H9 (cell line): ENCODE results near the gene DYRK1A. TPM values are rescaled to one million over a fixed set of nuclear protein-coding genes. Genes with fewer than 3 reads are reported as not detected.

ENCODE experiments used
- DNase-seq: peaks from one replicate; pipeline ENCODE4 v3.0.0-alpha.2; 2017
- H2AFZ ChIP-seq: one replicate; pipeline ENCODE4 v1.6.1; 2013; ENCODE audit warnings: mild to moderate bottlenecking, low read length, control low read depth, moderate library complexity
- H2AK5ac ChIP-seq: 2 replicates; pipeline ENCODE4 v1.6.1; 2013; ENCODE audit warnings: low read length, control low read depth, mixed read lengths; ENCODE audit not compliant: insufficient read length
- H2BK120ac ChIP-seq: one replicate; pipeline ENCODE4 v1.6.1; 2013; ENCODE audit warnings: low read depth, mild to moderate bottlenecking, low read length, control low read depth, inconsistent platforms; ENCODE audit not compliant: poor library complexity, severe bottlenecking
- H2BK12ac ChIP-seq: 2 replicates; pipeline ENCODE4 v1.6.1; 2013; ENCODE audit warnings: low read length, control low read depth, mixed read lengths, low read depth; ENCODE audit not compliant: insufficient read length
- H2BK15ac ChIP-seq: 2 replicates; pipeline ENCODE4 v1.6.1; 2013; ENCODE audit warnings: low read depth, low read length, control low read depth
- H2BK20ac ChIP-seq: one replicate; pipeline ENCODE4 v1.6.1; 2013; ENCODE audit warnings: low read depth, mild to moderate bottlenecking, low read length, control low read depth, inconsistent platforms; ENCODE audit not compliant: poor library complexity, severe bottlenecking
- H2BK5ac ChIP-seq: 2 replicates; pipeline ENCODE4 v1.6.1; 2013; ENCODE audit warnings: low read length, control low read depth, mixed read lengths; ENCODE audit not compliant: insufficient read length
- H3K14ac ChIP-seq: 2 replicates; pipeline ENCODE4 v1.6.1; 2013; ENCODE audit warnings: low read length, control low read depth; ENCODE audit not compliant: insufficient read depth
- H3K18ac ChIP-seq: 2 replicates; pipeline ENCODE4 v1.6.1; 2013; ENCODE audit warnings: low read depth, mild to moderate bottlenecking, mixed read lengths, low read length, control low read depth; ENCODE audit not compliant: insufficient read length
- H3K23ac ChIP-seq: 2 replicates; pipeline ENCODE4 v1.6.1; 2013; ENCODE audit warnings: low read length, control low read depth, mixed read lengths, low read depth; ENCODE audit not compliant: insufficient read length
- H3K23me2 ChIP-seq: 2 replicates; pipeline ENCODE4 v1.6.1; 2013; ENCODE audit warnings: low read depth, mild to moderate bottlenecking, mixed read lengths, low read length, control low read depth; ENCODE audit not compliant: insufficient read length, poor library complexity, severe bottlenecking
- H3K27ac ChIP-seq: 2 replicates; pipeline ENCODE4 v1.5.1; 2013; ENCODE audit warnings: low read length, control low read depth, mixed read lengths, low read depth; ENCODE audit not compliant: insufficient read length
- H3K27me3 ChIP-seq: 2 replicates; pipeline ENCODE4 v1.6.1; 2013; ENCODE audit warnings: low read length, control low read depth, inconsistent platforms; ENCODE audit not compliant: insufficient read depth
- H3K4ac ChIP-seq: 2 replicates; pipeline ENCODE4 v1.6.1; 2013; ENCODE audit warnings: low read depth, mild to moderate bottlenecking, control low read depth, inconsistent platforms, low read length, moderate library complexity
- H3K4me1 ChIP-seq: 2 replicates; pipeline ENCODE4 v1.6.1; 2013; ENCODE audit warnings: low read length, control low read depth, inconsistent platforms; ENCODE audit not compliant: insufficient read depth
- H3K4me2 ChIP-seq: 2 replicates; pipeline ENCODE4 v1.6.1; 2013; ENCODE audit warnings: low read length, control low read depth, mixed read lengths; ENCODE audit not compliant: insufficient read length, insufficient read depth
- H3K56ac ChIP-seq: 2 replicates; pipeline ENCODE4 v1.6.1; 2013; ENCODE audit warnings: low read depth, mild to moderate bottlenecking, mixed read lengths, low read length, control low read depth; ENCODE audit not compliant: insufficient read length
- H3K79me1 ChIP-seq: 2 replicates; pipeline ENCODE4 v1.6.1; 2013; ENCODE audit warnings: low read depth, mild to moderate bottlenecking, moderate library complexity, low read length, control low read depth, inconsistent platforms; ENCODE audit not compliant: insufficient read depth, poor library complexity, severe bottlenecking
- H3K79me2 ChIP-seq: 2 replicates; pipeline ENCODE4 v1.6.1; 2013; ENCODE audit warnings: low read length, control low read depth, inconsistent platforms; ENCODE audit not compliant: insufficient read depth
- H3K9ac ChIP-seq: 2 replicates; pipeline ENCODE4 v1.6.1; 2013; ENCODE audit warnings: low read length, control low read depth, mixed read lengths; ENCODE audit not compliant: insufficient read length; ENCODE audit errors: extremely low read depth
- H3K9me3 ChIP-seq: one replicate; pipeline ENCODE4 v1.6.1; 2013; ENCODE audit warnings: low read depth, low read length, inconsistent platforms; ENCODE audit not compliant: control insufficient read depth
- H3T11ph ChIP-seq: one replicate; pipeline ENCODE4 v1.6.1; 2013; ENCODE audit warnings: mild to moderate bottlenecking, low read length, control low read depth, inconsistent platforms
- H4K20me1 ChIP-seq: one replicate; pipeline ENCODE4 v1.6.1; 2013; ENCODE audit not compliant: control insufficient read depth, insufficient read length, insufficient read depth
- H4K5ac ChIP-seq: 2 replicates; pipeline ENCODE4 v1.6.1; 2013; ENCODE audit warnings: low read depth, mild to moderate bottlenecking, mixed read lengths, low read length, control low read depth; ENCODE audit not compliant: insufficient read length
- H4K8ac ChIP-seq: replicated peaks from 2 replicates; pipeline ENCODE4 v1.6.1; 2013; ENCODE audit warnings: low read length, control low read depth, mixed read lengths, low read depth; ENCODE audit not compliant: insufficient read length
- H4K91ac ChIP-seq: 2 replicates; pipeline ENCODE4 v1.6.1; 2013; ENCODE audit warnings: low read depth, mild to moderate bottlenecking, moderate library complexity, mixed read lengths, low read length, control low read depth; ENCODE audit not compliant: insufficient read length
- H3K27ac Mint-ChIP-seq, 3 experiments: 2 replicates in 2 of 3; 3 replicates in 1 of 3; pipeline ENCODE4 v1.8.0; 2020 to 2021; ENCODE audit warnings: mixed read lengths in 3 of 3, mild to moderate bottlenecking in 1 of 3, moderate library complexity in 1 of 3
- H3K27me3 Mint-ChIP-seq: 2 replicates; pipeline ENCODE4 v1.8.0; 2021; ENCODE audit warnings: low read depth, mild to moderate bottlenecking, moderate library complexity, mixed read lengths
- H3K36me3 Mint-ChIP-seq, 3 experiments: 2 replicates in 2 of 3; 3 replicates in 1 of 3; pipeline ENCODE4 v1.8.0; 2020 to 2021; ENCODE audit warnings: low read depth in 3 of 3, mixed read lengths in 3 of 3; ENCODE audit not compliant: insufficient read depth in 1 of 3
- H3K4me1 Mint-ChIP-seq, 2 experiments: 2 replicates each; pipeline ENCODE4 v1.8.0; 2020; ENCODE audit warnings: mixed read lengths in 2 of 2
- H3K4me3 Mint-ChIP-seq, 2 experiments: 2 replicates in 1 of 2; 3 replicates in 1 of 2; pipeline ENCODE4 v1.8.0; 2020 to 2021; ENCODE audit warnings: mild to moderate bottlenecking in 2 of 2, mixed read lengths in 2 of 2, moderate library complexity in 1 of 2
- H3K9me3 Mint-ChIP-seq, 2 experiments: 2 replicates in 1 of 2; 3 replicates in 1 of 2; pipeline ENCODE4 v1.8.0; 2020; ENCODE audit warnings: mild to moderate bottlenecking in 2 of 2, mixed read lengths in 2 of 2, moderate library complexity in 1 of 2
- total RNA-seq: library from RNA; stranded (reverse); gene quantifications from 2 replicates; pipeline ENCODE4 v1.2.1, GENCODE V29; 2021
- TF ChIP-seq, protein P1 (sequence below): fragments of 200-600 bp; sonication (generic); conservative IDR thresholded peaks from 3 replicates; pipeline ENCODE4 v1.8.0; 2021; ENCODE audit warnings: antibody characterized with exemption, mild to moderate bottlenecking

DYRK1A gene
- total RNA-seq, 1 experiment from 2014 or later, result 73.6 TPM

DNA sequence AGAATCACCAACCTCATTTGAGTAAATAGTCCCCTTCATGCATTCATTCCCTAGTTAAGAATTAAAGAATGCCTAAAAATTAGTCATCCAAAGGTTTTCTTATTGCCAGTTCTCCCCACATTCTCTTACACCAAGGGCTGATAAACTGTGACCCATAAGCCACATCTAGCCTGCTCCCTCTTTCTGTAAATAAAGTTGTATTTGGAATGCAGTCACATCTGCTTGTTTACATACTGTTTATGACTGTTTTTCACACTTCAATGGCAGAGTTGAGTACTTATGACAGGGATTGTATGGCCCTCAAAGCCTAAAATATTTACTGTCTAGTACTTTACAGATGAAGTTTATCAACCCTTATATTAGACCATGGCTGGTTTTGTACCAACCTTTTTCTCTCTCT lies 16.1 kb upstream of the DYRK1A start:
- H3K23ac ChIP-seq, result no peak overlapping the region
- no peak overlapping the region for H4K91ac ChIP-seq
- no peaks in the 10 kb centered on the region for H3K23me2 ChIP-seq
- Mint-ChIP-seq H3K27me3 (peaks cover 1% of the 10 kb centered on the region; the same call in 1 of the 2 replicates), H3K4me1 (peaks cover 5% of the 10 kb centered on the region in 2 experiments), H3K9me3 (peaks cover 33 to 42% of the 10 kb centered on the region in 2 experiments), H3K27ac (no peak overlapping the region), H3K36me3 (peaks cover 0 to 28% (median 13%) of the 10 kb centered on the region in 3 experiments; a peak in 5 of 7 replicates), H3K4me3 (no peak overlapping the region)
- no peak overlapping the region for H4K8ac ChIP-seq
- no peak overlapping the region for H3K9ac ChIP-seq
- no peaks in the 10 kb centered on the region for H3K79me2 ChIP-seq
- H2BK5ac ChIP-seq, result no peak overlapping the region
- no peaks in the 10 kb centered on the region for H4K20me1 ChIP-seq
- no peak overlapping the region for H2BK120ac ChIP-seq
- H3K27ac ChIP-seq, result no peak overlapping the region
- no peak overlapping the region for H2BK15ac ChIP-seq
- no peak overlapping the region for H3K56ac ChIP-seq
- no peak overlapping the region for H3K4ac ChIP-seq
- no peaks in the 10 kb centered on the region for H3K27me3 ChIP-seq
- no peak overlapping the region for H3K18ac ChIP-seq
- H3T11ph ChIP-seq, result no peak overlapping the region
- no peaks in the 10 kb centered on the region for H3K9me3 ChIP-seq
- no peak overlapping the region for H2BK20ac ChIP-seq
- H3K14ac ChIP-seq, result no peak overlapping the region
- no peak overlapping the region for H4K5ac ChIP-seq
- H2BK12ac ChIP-seq, result no peak overlapping the region
- H2AK5ac ChIP-seq, result no peak overlapping the region
- DNase-seq, result no peak
- TF ChIP-seq, protein P1, sequence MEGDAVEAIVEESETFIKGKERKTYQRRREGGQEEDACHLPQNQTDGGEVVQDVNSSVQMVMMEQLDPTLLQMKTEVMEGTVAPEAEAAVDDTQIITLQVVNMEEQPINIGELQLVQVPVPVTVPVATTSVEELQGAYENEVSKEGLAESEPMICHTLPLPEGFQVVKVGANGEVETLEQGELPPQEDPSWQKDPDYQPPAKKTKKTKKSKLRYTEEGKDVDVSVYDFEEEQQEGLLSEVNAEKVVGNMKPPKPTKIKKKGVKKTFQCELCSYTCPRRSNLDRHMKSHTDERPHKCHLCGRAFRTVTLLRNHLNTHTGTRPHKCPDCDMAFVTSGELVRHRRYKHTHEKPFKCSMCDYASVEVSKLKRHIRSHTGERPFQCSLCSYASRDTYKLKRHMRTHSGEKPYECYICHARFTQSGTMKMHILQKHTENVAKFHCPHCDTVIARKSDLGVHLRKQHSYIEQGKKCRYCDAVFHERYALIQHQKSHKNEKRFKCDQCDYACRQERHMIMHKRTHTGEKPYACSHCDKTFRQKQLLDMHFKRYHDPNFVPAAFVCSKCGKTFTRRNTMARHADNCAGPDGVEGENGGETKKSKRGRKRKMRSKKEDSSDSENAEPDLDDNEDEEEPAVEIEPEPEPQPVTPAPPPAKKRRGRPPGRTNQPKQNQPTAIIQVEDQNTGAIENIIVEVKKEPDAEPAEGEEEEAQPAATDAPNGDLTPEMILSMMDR, result no peak
- H3K4me1 ChIP-seq, result no peaks in the 10 kb centered on the region
- H3K4me2 ChIP-seq, result no peak overlapping the region
- H2AFZ ChIP-seq, result no peak overlapping the region
- H3K79me1 ChIP-seq, result no peaks in the 10 kb centered on the region
